Body of pancreas (tissue), 4 donors: ENCODE results near the gene PXDC1.
"Not testable (repeated sequence)": the region's sequence is repeated elsewhere in the genome, so short reads cannot be mapped to it uniquely, and the experiment has no call there.

Experiments used
- CTCF ChIP-seq, 7 experiments: fragments of 450-650 bp in 4 of 7; fragments of 200-600 bp in 3 of 7; sonication (generic) in 3 of 7; IDR thresholded peaks; one replicate each; pipeline ENCODE4 v1.5.1; 2016 to 2019; ENCODE audit warnings: antibody characterized with exemption in 7 of 7
- POLR2A ChIP-seq, 3 donors: fragments of 450-650 bp; IDR thresholded peaks; one replicate each; pipeline ENCODE4 v1.6.1; 2016; ENCODE audit warnings: antibody characterized with exemption in 3 of 3, mild to moderate bottlenecking in 2 of 3

DNA sequence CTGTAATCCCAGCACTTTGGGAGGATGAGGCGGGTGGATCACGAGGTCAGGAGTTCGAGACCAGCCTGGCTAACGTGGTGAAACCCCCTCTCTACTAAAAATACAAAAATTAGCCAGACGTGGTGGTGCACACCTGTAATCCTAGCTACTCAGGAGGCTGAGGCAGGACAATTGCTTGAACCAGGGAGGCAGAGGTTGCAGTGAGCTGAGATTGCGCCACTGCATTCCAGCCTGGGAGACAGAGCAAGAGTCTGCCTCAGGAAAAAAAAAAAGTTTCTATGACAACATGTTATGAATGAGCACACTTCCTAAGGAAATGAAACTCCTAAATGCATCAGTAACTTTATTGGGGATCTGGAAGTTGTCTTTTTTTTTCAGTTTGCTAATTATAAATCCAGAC is 16.0 kb upstream of the PXDC1 start:
- not testable (repeated sequence) for TF ChIP-seq CTCF, POLR2A (IDR thresholded peaks at IDR 0.05)
